AG04449 (cell line): ENCODE measurements around the gene PGBD2.

ENCODE experiments used
- CTCF ChIA-PET: fragments of 350-600 bp; formaldehyde crosslinking; extraction: SDS; loops from one replicate; lab custom pipeline; 2021; ENCODE audit warnings: antibody characterized with exemption; lab: Yijun Ruan, JAX
- POLR2A ChIA-PET: fragments of 400-600, 350-600 bp; formaldehyde crosslinking; extraction: SDS; loops from one replicate; lab custom pipeline; 2020; ENCODE audit warnings: antibody characterized with exemption, inconsistent platforms; lab: Yijun Ruan, JAX
- DNase-seq: peaks from one replicate; pipeline ENCODE4 v3.0.0-alpha.2; 2010; ENCODE audit warnings: low read depth, low spot score
- H3K4me3 ChIP-seq: 2 replicates; pipeline ENCODE4 v1.5.1; 2011; ENCODE audit warnings: low read depth, mild to moderate bottlenecking, control low read depth, low read length
- CTCF ChIP-seq: IDR thresholded peaks from one replicate; pipeline ENCODE4 v1.5.1; 2011; ENCODE audit warnings: mild to moderate bottlenecking, moderate library complexity, low read length, control low read depth, inconsistent platforms; ENCODE audit not compliant: insufficient read depth; ENCODE audit errors: missing control alignments

Gene PGBD2

GRCh38 chr1:248906009-248906752 lies at the start of gene PGBD2:
TSS of gene PGBD2 (plus strand) at chr1:248906235. CDS start at chr1:248913863, 7,628 bp downstream.
- peak; percentile 85 for TF ChIP-seq CTCF
- no peak for DNase-seq
- ChIA-PET POLR2A (interaction anchor here (0.6 to 1.3 kb wide), 2 partner anchors 20 to 33 kb away, joined by 3 read pairs; no protein-coding TSS in a partner anchor), CTCF (interaction anchor here (0.9 to 1.4 kb wide), 2 partner anchors 43 to 47 kb away, joined by 3 read pairs; partner anchors contain the start of gene ZNF692)
- peak within 1 kb of the TSS; percentile 97 for H3K4me3 ChIP-seq

- no peak for TF ChIP-seq CTCF
- ChIA-PET POLR2A (interaction anchor here (3.5 kb wide), 1 partner anchor 18 kb away, joined by 27 read pairs; the partner anchor contains the start of gene ZNF672), CTCF (interaction anchor here (3.8 kb wide), 1 partner anchor 15 kb away, joined by 21 read pairs; no protein-coding TSS in a partner anchor)
- DNase-seq: no peak
- no peak overlapping the region for H3K4me3 ChIP-seq
These were observed 48.8 kb upstream of the PGBD2 start for GRCh38 chr1:248857201-248857600.

GRCh38 chr1:248857749-248858095 lies 48.3 kb upstream of the PGBD2 start:
- POLR2A ChIA-PET: interaction anchor here (1.4 to 3.5 kb wide), 3 partner anchors 15 to 33 kb away, joined by 5 to 27 read pairs (median 7); partner anchors contain the start of gene ZNF672
- TF ChIP-seq CTCF: no peak
- peak overlapping the region; percentile 81 for H3K4me3 ChIP-seq
- CTCF ChIA-PET: interaction anchor here (1.0 to 3.8 kb wide), 7 partner anchors 8 to 30 kb away, joined by 3 to 21 read pairs (median 6); partner anchors contain the start of gene ZNF672
- DNase-seq: no peak

- CTCF ChIA-PET: interaction anchor here (1.0 to 3.8 kb wide), 9 partner anchors 9 to 48 kb away, joined by 3 to 21 read pairs (median 6); partner anchors contain the start of genes PGBD2, SH3BP5L and ZNF672
- H3K4me3 ChIP-seq: peak overlapping the region; percentile 81
- DNase-seq: no peak
- TF ChIP-seq CTCF: peak; percentile 46
- POLR2A ChIA-PET: interaction anchor here (0.6 to 3.5 kb wide), 5 partner anchors 14 to 68 kb away, joined by 3 to 27 read pairs (median 5); partner anchors contain the start of gene ZNF672
These were observed 47.7 kb upstream of the PGBD2 start for GRCh38 chr1:248858096-248858890.

- ChIA-PET CTCF (interaction anchor here (1.0 to 3.8 kb wide), 9 partner anchors 10 to 47 kb away, joined by 3 to 21 read pairs (median 6); partner anchors contain the start of genes PGBD2, SH3BP5L and ZNF672), POLR2A (interaction anchor here (0.5 to 3.5 kb wide), 6 partner anchors 14 to 69 kb away, joined by 3 to 27 read pairs (median 4); partner anchors contain the start of gene ZNF672)
- DNase-seq: peak; percentile 77
These were observed 46.8 kb upstream of the PGBD2 start, which contains the start of gene ZNF692 for GRCh38 chr1:248858891-248859889. TSS of gene ZNF692 (minus strand) at chr1:248859085. CDS start at chr1:248858309, 776 bp downstream.

More at GRCh38 chr1:248858891-248859889, 46.8 kb upstream of the PGBD2 start, which contains the start of gene ZNF692:
- no peak for TF ChIP-seq CTCF
- peak within 1 kb of the TSS; percentile 81 for H3K4me3 ChIP-seq
